K562 (cell line): ENCODE results near the gene COX7B. TPM values are rescaled to one million over a fixed set of nuclear protein-coding genes. Genes with fewer than 3 reads are reported as not detected.

ENCODE experiments used
- BCOR ChIP-seq: fragments of 450-650 bp; IDR thresholded peaks from 2 replicates; pipeline ENCODE4 v1.6.1; 2016
- BHLHE40 ChIP-seq: IDR thresholded peaks from 2 replicates; pipeline ENCODE4 v1.6.1; 2011; ENCODE audit warnings: low read length, improper control_type of control experiment
- JUN ChIP-seq, 2 experiments: sonication (generic) in 1 of 2; formaldehyde crosslinking in 1 of 2; IDR thresholded peaks; 2 replicates each; pipeline versions ENCODE4 v1.6.1 to v1.8.0; 2012 to 2022; ENCODE audit warnings: borderline replicate concordance in 2 of 2, mild to moderate bottlenecking in 2 of 2, improper control_type of control experiment in 1 of 2, low read depth in 1 of 2, low read length in 1 of 2, missing genetic modification reagents in 1 of 2
- JUND ChIP-seq, 2 experiments: IDR thresholded peaks; 2 replicates in 1 of 2; 3 replicates in 1 of 2; pipeline ENCODE4 v1.6.1; 2011; ENCODE audit warnings: borderline replicate concordance in 2 of 2, low read depth in 2 of 2, low read length in 2 of 2, improper control_type of control experiment in 1 of 2, missing biosample characterization in 1 of 2, missing genetic modification characterization in 1 of 2, missing genetic modification reagents in 1 of 2
- MAFG ChIP-seq: fragments of 450-650 bp; conservative IDR thresholded peaks from 2 replicates; pipeline ENCODE4 v1.6.1; 2016; ENCODE audit warnings: missing genetic modification characterization, missing compliant biosample characterization
- NONO ChIP-seq, 2 experiments: fragments of 200-400 bp in 1 of 2; fragments of 450-650 bp in 1 of 2; formaldehyde crosslinking in 1 of 2; IDR thresholded peaks; 2 replicates each; pipeline ENCODE4 v1.6.1; 2017; ENCODE audit warnings: low read depth in 2 of 2, mild to moderate bottlenecking in 2 of 2, moderate library complexity in 2 of 2, low read length in 1 of 2
- SMAD4 ChIP-seq: fragments of 250-450 bp; sonication (Bioruptor Pico); conservative IDR thresholded peaks from 2 replicates; pipeline ENCODE4 v1.8.0; 2021; ENCODE audit warnings: inconsistent platforms, mild to moderate bottlenecking, moderate library complexity
- SOX6 ChIP-seq: fragments of 450-650 bp; IDR thresholded peaks from 2 replicates; pipeline ENCODE4 v1.6.1; 2014; ENCODE audit warnings: mild to moderate bottlenecking
- XRCC5 ChIP-seq: fragments of 200-400 bp; formaldehyde crosslinking; IDR thresholded peaks from 2 replicates; pipeline ENCODE4 v1.6.1; 2017; ENCODE audit warnings: low read depth, mild to moderate bottlenecking, low read length
- YBX1 ChIP-seq: fragments of 450-650 bp; IDR thresholded peaks from 2 replicates; pipeline ENCODE4 v1.7.1; 2016; ENCODE audit warnings: mild to moderate bottlenecking
- ZNF224 ChIP-seq: sonication (generic); formaldehyde crosslinking; IDR thresholded peaks from 2 replicates; pipeline ENCODE4 v1.8.0; 2022; ENCODE audit warnings: mild to moderate bottlenecking, missing genetic modification reagents
- ZNF436 ChIP-seq: fragments of 250-450, 450-650 bp; sonication (Bioruptor Pico); formaldehyde crosslinking; IDR thresholded peaks from 2 replicates; pipeline ENCODE4 v1.7.0; 2020; ENCODE audit warnings: mild to moderate bottlenecking
- polyA plus RNA-seq, 8 experiments: library from polyadenylated mRNA; depleted of rRNA in 4 of 8; stranded (reverse) in 5 of 8; unstranded in 3 of 8; fragments of >200 nt; fragmentation: Nextera tagmentation in 2 of 8; fragmentation: Illumina TruSeq in 1 of 8; extraction: Ambion mirVana in 2 of 8; extraction: Trizol in 1 of 8; gene quantifications; 2 replicates each; pipeline versions ENCODE4 v1.2.1 to v1.2.3, GENCODE V29; 2011 to 2014; ENCODE audit warnings: inconsistent platforms in 1 of 8, missing spikeins in 1 of 8
- total RNA-seq, 7 experiments: library from RNA; depleted of rRNA in 6 of 7; stranded (reverse); fragments of >200 nt in 6 of 7; fragmentation: Illumina TruSeq in 2 of 7; extraction: Trizol in 2 of 7; gene quantifications; 2 replicates each; pipeline versions ENCODE4 v1.2.1 to v1.2.3, GENCODE V29; 2011 to 2021; ENCODE audit warnings: low replicate concordance in 1 of 7
- TF ChIP-seq, protein P1 (sequence below): sonication (generic); formaldehyde crosslinking; IDR thresholded peaks from 2 replicates; pipeline ENCODE4 v1.8.0; 2022; ENCODE audit warnings: missing genetic modification reagents, mild to moderate bottlenecking, moderate library complexity, borderline replicate concordance
- TF ChIP-seq, protein P2 (sequence below): IDR thresholded peaks from 2 replicates; pipeline ENCODE4 v1.6.1; 2011; ENCODE audit warnings: borderline replicate concordance, low read depth, mild to moderate bottlenecking, moderate library complexity, low read length; ENCODE audit not compliant: insufficient read depth, poor library complexity, severe bottlenecking
- TF ChIP-seq, protein P3 (sequence below): fragments of 250-450 bp; sonication (Bioruptor Pico); IDR thresholded peaks from 2 replicates; pipeline ENCODE4 v1.9.0; 2021; ENCODE audit warnings: mild to moderate bottlenecking, inconsistent platforms
- TF ChIP-seq, protein P4 (sequence below), 3 experiments: IDR thresholded peaks in 2 of 3; conservative IDR thresholded peaks in 1 of 3; 2 replicates each; pipeline ENCODE4 v1.5.1; 2011 to 2012; ENCODE audit warnings: low read length in 3 of 3, mild to moderate bottlenecking in 3 of 3, control low read depth in 2 of 3, improper control_type of control experiment in 1 of 3, inconsistent platforms in 1 of 3, low read depth in 1 of 3, mixed read lengths in 1 of 3, moderate library complexity in 1 of 3; ENCODE audit not compliant: insufficient read depth in 2 of 3
- TF ChIP-seq, protein P5 (sequence below): IDR thresholded peaks from 2 replicates; pipeline ENCODE4 v1.6.1; 2014; ENCODE audit warnings: antibody characterized with exemption

Gene COX7B
- total and polyA plus RNA-seq, 9 of the 15 experiments (the other 6 are each of a cell fraction or from before 2014, with no cell fraction given), result 549 to 2,891 (median 1,307) TPM

DNA sequence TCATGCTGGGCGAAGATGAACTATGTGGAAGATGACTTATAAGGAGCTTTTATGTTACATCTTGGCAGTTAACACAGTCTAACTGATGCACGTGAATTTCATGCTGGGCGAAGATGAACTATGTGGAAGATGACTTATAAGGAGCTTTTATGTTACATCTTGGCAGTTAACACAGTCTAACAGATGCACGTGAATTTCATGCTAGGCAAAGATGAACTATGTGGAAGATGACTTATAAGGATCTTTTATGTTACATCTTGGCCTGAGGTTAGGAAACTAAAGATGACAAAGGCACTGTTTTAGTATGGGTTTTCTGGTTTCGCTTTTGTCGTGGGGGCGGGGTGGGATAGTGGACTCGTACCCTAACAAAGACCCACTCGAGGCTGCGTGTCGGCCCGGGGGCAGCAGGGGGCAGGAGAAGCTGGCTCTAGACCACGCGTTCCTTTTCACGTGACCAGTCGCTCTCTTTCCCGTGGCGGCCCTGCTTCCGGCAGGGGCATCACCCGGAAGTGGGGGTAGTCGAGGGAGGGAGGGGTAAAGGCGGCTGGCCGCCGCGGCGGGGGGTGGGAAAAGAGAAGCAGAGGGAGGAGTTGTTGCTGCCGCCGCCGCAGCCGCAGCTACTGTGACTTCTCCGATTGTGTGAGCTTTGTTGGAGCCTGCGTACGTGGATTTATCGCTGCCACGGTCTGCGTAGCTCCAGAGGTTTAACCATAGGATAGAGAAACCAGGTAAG is 11.0 kb downstream of the COX7B start, which contains the start of gene ATP7A (continued):
- TF ChIP-seq NONO (IDR thresholded peaks at IDR 0.05; ENCODE audit: low read depth in 2 of 2, low read length in 1 of 2) (no peak), XRCC5 (0 out of 2 replicates have a peak, but pooled peaks have one; percentile 33), BCOR (no peak), JUND (IDR thresholded peaks at IDR 0.05; ENCODE audit: borderline replicate concordance, low read depth, low read length) (0 out of 2 replicates have a peak, but pooled peaks have one; percentile 31), JUND (tag; IDR thresholded peaks at IDR 0.05; ENCODE audit: borderline replicate concordance, low read depth, low read length) (no peak), SOX6 (peak; percentile 30; the same call in 1 of the 2 replicates), SMAD4 (CRISPR knock-in tag) (peak; percentile 93), JUN (IDR thresholded peaks at IDR 0.05; ENCODE audit: borderline replicate concordance, low read depth, low read length) (peak; percentile 29; the same call in 1 of the 2 replicates), JUN (CRISPR knock-in tag; IDR thresholded peaks at IDR 0.05; ENCODE audit: borderline replicate concordance) (no peak), ZNF436 (CRISPR knock-in tag) (no peak), YBX1 (no peak), BHLHE40 (peak; percentile 97), ZNF224 (CRISPR knock-in tag) (no peak), MAFG (tag) (no peak)
- TF ChIP-seq, protein P1, sequence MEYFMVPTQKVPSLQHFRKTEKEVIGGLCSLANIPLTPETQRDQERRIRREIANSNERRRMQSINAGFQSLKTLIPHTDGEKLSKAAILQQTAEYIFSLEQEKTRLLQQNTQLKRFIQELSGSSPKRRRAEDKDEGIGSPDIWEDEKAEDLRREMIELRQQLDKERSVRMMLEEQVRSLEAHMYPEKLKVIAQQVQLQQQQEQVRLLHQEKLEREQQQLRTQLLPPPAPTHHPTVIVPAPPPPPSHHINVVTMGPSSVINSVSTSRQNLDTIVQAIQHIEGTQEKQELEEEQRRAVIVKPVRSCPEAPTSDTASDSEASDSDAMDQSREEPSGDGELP (CRISPR knock-in tag), result peak; percentile 58; the same call in 1 of the 2 replicates
- TF ChIP-seq, protein P2, sequence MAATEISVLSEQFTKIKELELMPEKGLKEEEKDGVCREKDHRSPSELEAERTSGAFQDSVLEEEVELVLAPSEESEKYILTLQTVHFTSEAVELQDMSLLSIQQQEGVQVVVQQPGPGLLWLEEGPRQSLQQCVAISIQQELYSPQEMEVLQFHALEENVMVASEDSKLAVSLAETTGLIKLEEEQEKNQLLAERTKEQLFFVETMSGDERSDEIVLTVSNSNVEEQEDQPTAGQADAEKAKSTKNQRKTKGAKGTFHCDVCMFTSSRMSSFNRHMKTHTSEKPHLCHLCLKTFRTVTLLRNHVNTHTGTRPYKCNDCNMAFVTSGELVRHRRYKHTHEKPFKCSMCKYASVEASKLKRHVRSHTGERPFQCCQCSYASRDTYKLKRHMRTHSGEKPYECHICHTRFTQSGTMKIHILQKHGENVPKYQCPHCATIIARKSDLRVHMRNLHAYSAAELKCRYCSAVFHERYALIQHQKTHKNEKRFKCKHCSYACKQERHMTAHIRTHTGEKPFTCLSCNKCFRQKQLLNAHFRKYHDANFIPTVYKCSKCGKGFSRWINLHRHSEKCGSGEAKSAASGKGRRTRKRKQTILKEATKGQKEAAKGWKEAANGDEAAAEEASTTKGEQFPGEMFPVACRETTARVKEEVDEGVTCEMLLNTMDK, result no peak
- TF ChIP-seq, protein P3, sequence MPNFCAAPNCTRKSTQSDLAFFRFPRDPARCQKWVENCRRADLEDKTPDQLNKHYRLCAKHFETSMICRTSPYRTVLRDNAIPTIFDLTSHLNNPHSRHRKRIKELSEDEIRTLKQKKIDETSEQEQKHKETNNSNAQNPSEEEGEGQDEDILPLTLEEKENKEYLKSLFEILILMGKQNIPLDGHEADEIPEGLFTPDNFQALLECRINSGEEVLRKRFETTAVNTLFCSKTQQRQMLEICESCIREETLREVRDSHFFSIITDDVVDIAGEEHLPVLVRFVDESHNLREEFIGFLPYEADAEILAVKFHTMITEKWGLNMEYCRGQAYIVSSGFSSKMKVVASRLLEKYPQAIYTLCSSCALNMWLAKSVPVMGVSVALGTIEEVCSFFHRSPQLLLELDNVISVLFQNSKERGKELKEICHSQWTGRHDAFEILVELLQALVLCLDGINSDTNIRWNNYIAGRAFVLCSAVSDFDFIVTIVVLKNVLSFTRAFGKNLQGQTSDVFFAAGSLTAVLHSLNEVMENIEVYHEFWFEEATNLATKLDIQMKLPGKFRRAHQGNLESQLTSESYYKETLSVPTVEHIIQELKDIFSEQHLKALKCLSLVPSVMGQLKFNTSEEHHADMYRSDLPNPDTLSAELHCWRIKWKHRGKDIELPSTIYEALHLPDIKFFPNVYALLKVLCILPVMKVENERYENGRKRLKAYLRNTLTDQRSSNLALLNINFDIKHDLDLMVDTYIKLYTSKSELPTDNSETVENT (CRISPR knock-in tag), result no peak
- TF ChIP-seq, protein P4, sequence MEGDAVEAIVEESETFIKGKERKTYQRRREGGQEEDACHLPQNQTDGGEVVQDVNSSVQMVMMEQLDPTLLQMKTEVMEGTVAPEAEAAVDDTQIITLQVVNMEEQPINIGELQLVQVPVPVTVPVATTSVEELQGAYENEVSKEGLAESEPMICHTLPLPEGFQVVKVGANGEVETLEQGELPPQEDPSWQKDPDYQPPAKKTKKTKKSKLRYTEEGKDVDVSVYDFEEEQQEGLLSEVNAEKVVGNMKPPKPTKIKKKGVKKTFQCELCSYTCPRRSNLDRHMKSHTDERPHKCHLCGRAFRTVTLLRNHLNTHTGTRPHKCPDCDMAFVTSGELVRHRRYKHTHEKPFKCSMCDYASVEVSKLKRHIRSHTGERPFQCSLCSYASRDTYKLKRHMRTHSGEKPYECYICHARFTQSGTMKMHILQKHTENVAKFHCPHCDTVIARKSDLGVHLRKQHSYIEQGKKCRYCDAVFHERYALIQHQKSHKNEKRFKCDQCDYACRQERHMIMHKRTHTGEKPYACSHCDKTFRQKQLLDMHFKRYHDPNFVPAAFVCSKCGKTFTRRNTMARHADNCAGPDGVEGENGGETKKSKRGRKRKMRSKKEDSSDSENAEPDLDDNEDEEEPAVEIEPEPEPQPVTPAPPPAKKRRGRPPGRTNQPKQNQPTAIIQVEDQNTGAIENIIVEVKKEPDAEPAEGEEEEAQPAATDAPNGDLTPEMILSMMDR (IDR thresholded peaks at IDR 0.05 in 2 of 3, conservative IDR thresholded peaks at IDR 0.05 in 1 of 3; ENCODE audit: insufficient read depth in 2 of 3, low read depth in 1 of 3, low read length in 3 of 3), result peak; percentile 64 to 69 (median 65)
- TF ChIP-seq, protein P5, sequence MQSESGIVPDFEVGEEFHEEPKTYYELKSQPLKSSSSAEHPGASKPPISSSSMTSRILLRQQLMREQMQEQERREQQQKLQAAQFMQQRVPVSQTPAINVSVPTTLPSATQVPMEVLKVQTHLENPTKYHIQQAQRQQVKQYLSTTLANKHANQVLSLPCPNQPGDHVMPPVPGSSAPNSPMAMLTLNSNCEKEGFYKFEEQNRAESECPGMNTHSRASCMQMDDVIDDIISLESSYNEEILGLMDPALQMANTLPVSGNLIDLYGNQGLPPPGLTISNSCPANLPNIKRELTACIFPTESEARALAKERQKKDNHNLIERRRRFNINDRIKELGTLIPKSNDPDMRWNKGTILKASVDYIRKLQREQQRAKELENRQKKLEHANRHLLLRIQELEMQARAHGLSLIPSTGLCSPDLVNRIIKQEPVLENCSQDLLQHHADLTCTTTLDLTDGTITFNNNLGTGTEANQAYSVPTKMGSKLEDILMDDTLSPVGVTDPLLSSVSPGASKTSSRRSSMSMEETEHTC, result peak; percentile 87
